GM18499 (cell line): ENCODE results near the gene GORASP2.

ENCODE experiments used
- ATAC-seq: cut with Tn5 transposase; IDR thresholded peaks from one replicate; pipeline ENCODE4 v1.9.1; 2021; ENCODE audit warnings: moderate number of reproducible peaks; ENCODE audit not compliant: insufficient read depth, unreplicated experiment

Gene GORASP2

DNA sequence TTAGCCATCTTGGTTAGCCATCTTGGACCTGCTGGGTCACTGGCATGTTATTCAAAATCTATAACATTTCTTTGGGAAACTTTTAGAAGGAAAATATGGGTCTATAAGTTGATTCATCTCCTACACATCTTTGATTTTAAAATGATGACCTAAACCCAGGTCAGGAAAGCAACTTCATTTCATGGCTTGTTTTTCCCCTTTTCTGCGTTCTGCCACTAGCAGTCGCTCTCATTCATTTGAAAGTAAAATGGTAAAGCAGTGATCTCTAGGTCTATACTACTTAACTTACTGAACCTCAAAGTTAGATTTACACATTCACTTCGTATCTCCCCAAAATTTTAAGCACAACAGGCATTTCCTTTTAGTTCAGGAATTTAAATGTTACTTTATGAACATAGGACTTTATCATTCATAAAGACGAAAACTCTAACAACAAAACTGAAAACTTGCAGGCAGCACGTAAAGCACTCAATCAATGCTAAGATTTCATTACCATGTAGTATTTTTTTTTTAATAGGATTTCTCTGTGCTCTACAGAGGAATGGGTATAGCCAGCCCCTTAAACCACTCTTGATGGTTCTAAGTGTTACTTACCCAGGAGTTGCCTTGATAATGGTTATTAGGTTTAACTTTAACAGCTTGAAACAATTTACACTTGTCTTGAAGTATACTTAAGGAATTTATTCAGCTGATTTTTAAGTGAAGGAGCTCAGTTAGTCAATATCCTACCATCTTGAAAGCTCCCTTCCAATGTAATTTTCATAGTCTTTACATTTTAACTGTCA, 62.5 kb downstream of the GORASP2 start:
- ATAC-seq = no peak

DNA sequence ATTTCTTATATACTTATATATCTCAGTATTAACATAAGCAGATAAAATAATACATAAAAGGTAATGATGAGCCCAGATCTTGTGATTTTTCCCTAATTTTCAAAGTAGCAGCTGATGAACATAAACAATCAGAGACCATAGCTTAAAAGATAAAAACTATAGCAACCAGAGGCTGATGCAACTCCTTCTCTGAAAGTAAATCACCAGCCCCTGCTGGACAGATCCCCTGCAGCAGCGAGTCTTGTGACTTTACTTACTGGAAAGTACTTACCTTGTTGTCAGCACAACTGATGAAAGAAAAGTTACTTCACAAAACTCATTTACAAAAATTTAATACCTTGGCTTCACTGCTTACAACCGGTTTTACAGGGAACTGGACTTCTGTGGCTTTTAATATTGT, 67.3 kb downstream of the GORASP2 start:
- ATAC-seq = no peak

DNA sequence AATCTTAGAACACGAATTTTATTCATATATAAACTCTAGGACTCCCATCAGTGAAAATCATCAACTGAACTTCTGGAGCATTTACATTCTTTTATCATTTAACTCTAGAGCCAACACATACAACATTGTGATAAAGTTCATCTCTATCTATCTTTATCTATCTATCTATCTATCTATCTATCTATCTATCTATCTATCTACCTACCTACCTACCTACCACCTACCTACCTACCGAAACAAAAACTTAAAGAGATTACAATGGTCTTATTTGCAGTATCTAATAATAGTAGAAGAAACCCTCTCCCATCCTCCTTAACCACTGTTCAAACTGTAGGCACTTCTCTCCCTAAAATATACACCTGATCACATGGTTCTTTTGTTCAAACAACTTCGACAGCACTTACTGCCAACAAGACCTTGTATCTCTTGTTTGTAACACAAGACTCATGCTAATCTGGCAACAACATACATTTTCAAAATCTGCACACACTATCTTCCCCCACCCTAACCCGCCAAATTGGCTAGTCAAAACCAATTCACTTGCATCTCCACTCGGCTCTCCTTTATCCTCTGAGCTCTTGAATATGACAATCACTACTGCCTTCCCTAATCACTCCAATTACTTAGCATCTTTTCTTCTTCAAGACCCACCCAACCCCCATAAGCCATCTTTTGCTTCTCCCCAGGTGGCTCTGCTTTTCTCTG, 69.0 kb downstream of the GORASP2 start:
- no peak for ATAC-seq

DNA sequence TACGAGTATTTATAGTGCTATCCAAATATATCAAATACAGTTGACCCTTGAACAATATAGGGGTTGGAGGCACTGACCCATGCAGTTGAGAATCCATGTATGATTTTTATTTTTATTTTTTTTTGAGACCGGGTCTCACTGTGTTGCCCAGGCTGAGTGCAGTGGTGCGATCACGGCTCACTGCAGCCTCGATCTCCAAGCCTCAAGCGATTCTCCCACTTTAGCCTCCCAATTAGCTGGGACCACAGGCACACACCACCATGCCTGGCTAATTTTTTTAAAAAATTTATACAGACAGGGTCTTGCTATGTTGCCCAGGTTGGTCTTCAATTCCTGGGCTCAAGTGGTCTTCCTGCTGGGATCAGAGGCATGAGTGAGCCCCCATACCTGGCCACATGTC, 70.6 kb downstream of the GORASP2 start:
- ATAC-seq = no peak

DNA sequence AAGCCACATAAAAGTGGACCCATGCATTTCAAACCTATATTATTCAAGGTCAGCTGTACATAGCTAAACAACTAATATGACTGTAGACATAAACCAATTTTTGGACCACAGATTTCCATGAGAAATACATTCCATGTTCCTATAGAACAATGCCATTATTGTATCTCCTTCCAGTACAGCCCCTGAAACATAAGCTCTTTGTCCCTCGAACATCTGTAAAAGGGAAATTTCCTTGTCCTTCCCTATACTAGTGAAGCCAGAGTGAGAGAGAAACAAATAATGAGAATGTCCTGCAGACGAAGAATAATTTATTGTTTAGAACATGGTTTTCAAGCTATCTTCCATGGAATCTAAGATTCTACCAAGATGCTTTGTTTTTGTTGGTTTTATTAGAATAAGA, 75.3 kb downstream of the GORASP2 start:
- ATAC-seq = no peak

DNA sequence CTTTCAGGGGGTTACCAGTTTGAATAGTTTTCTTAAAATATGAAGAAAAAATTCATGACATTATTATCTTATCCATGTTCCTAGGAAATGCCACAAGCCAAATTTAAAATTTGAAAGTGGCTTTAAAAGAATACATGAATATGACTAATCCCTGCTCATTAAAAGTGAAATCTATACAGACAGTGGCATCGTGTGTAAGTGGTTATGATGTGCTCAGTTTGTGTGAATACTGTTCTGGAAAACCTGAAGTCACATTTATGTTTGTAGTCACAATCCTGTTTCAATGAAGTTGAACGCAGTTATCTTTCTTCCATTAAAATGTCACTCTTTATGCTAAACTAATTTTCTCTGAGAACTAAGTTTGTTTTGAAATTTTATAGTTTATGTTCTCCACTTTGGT, 75.8 kb downstream of the GORASP2 start:
- ATAC-seq = no peak

- ATAC-seq = no peak
Observed at GRCh38 chr2:171008550-171009205, 79.6 kb downstream of the GORASP2 start.

DNA sequence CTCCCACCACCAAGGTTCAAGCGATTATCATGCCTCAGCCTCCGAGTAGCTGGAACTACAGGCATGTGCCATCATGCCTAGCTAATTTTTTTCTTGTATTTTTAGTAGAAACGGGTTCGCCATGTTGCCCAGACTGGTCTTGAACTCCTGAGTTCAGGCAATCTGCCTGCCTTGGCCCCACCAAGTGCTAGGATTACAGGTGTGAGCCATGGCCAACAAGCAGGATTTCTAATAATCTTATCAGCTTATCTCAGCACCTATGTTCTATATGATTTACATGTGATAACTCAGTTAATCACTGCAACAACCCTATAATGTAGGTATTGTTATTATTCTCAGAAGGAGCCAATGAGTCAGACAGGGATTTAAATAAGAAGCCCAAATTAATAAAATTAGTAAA, 80.3 kb downstream of the GORASP2 start:
- no peak for ATAC-seq

DNA sequence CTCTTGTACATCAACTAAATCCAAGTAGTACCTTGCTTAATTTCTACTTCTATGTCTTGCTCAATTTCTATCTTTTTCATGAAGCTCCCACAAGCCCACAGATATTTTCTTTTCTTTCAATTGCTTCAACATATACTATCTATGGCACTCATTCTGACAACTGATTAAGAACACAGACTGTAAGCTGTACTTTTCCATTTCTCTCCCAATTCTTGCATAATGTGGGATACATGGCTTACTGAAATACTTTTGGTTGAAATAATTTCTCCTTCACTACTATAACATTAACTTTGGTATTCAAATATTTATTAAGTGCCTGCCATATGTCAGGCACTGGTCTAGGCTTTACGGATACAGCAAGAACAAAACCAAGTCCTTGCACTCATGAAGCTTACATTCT, 84.8 kb downstream of the GORASP2 start:
- ATAC-seq = no peak

GRCh38 chr2:171016125-171016524, 87.1 kb downstream of the GORASP2 start:
- no peak for ATAC-seq
